H1 (cell line): ENCODE measurements around the gene LPIN2. TPM values are rescaled to one million over a fixed set of nuclear protein-coding genes. Genes with fewer than 3 reads are reported as not detected.

Experiments
- CTCF ChIA-PET: fragments of 300-600 bp; sonication (Branson Sonifier 250); formaldehyde crosslinking; loops from one replicate; lab custom pipeline; 2021; ENCODE audit not compliant: partially characterized antibody; lab: Charles Lee
- POLR2A ChIA-PET: fragments of 300-600 bp; sonication (Branson Sonifier 250); formaldehyde crosslinking; loops from one replicate; lab custom pipeline; 2021; ENCODE audit warnings: inconsistent platforms; ENCODE audit not compliant: partially characterized antibody; lab: Charles Lee
- DNase-seq, 2 experiments: peaks; one replicate each; pipeline versions ENCODE4 v3.0.0 to v3.0.0-alpha.2; 2010 to 2022; ENCODE audit warnings: low spot score in 2 of 2, low read depth in 1 of 2, mixed read lengths in 1 of 2
- FAIRE-seq: peaks from 2 replicates; lab custom pipeline; 2011; peaks lifted over from hg19 to GRCh38; lab: Jason Lieb, UNC
- H2AFZ ChIP-seq: 2 replicates; pipeline ENCODE4 v1.8.1; 2012; ENCODE audit warnings: low read length, inconsistent platforms
- H2AK5ac ChIP-seq: 2 replicates; pipeline ENCODE4 v1.6.1; 2013; ENCODE audit warnings: low read depth, low read length
- H2BK120ac ChIP-seq: replicated peaks from 2 replicates; pipeline ENCODE3; 2013; ENCODE audit warnings: low read depth, low read length, inconsistent platforms
- H2BK12ac ChIP-seq: 2 replicates; pipeline ENCODE4 v1.6.1; 2013; ENCODE audit warnings: low read depth, low read length
- H2BK15ac ChIP-seq: 2 replicates; pipeline ENCODE4 v1.6.1; 2013; ENCODE audit warnings: low read length
- H2BK20ac ChIP-seq: 2 replicates; pipeline ENCODE4 v1.6.1; 2013; ENCODE audit warnings: low read length
- H2BK5ac ChIP-seq: 2 replicates; pipeline ENCODE4 v1.6.1; 2013; ENCODE audit warnings: low read depth, low read length
- H3K14ac ChIP-seq: 2 replicates; pipeline ENCODE4 v1.6.1; 2013; ENCODE audit warnings: inconsistent platforms; ENCODE audit not compliant: insufficient read length
- H3K18ac ChIP-seq: 2 replicates; pipeline ENCODE4 v1.6.1; 2013; ENCODE audit warnings: low read length; ENCODE audit errors: extremely low read depth
- H3K23ac ChIP-seq: 2 replicates; pipeline ENCODE4 v1.6.1; 2013; ENCODE audit warnings: inconsistent platforms; ENCODE audit not compliant: insufficient read length
- H3K23me2 ChIP-seq: 2 replicates; pipeline ENCODE4 v1.6.1; 2013; ENCODE audit warnings: low read depth, low read length
- H3K27ac ChIP-seq: 2 replicates; pipeline ENCODE4 v1.6.1; 2011; ENCODE audit warnings: low read depth, low read length, inconsistent platforms
- H3K27me3 ChIP-seq, 4 experiments: replicated peaks in 1 of 4; 1 replicate in 1 of 4; 2 replicates in 3 of 4; pipeline versions ENCODE4 v1.6.1 to v1.8.1; 2011 to 2013; ENCODE audit warnings: low read length in 3 of 4, mild to moderate bottlenecking in 3 of 4, inconsistent platforms in 2 of 4, mixed read lengths in 2 of 4, moderate library complexity in 1 of 4; ENCODE audit not compliant: control insufficient read depth in 3 of 4, insufficient read depth in 3 of 4; ENCODE audit errors: extremely low read depth in 1 of 4
- H3K36me3 ChIP-seq, 4 experiments: 2 replicates each; pipeline versions ENCODE4 v1.6.1 to v1.8.1; 2011 to 2013; ENCODE audit warnings: mild to moderate bottlenecking in 4 of 4, low read length in 3 of 4, moderate library complexity in 2 of 4, control low read depth in 1 of 4, inconsistent platforms in 1 of 4; ENCODE audit not compliant: insufficient read depth in 4 of 4, control insufficient read depth in 2 of 4
- H3K4ac ChIP-seq: replicated peaks from 2 replicates; pipeline ENCODE3; 2013; ENCODE audit warnings: low read length, low read depth, mixed read lengths, inconsistent platforms; ENCODE audit not compliant: insufficient read length
- H3K4me1 ChIP-seq, 4 experiments: replicated peaks in 1 of 4; 1 replicate in 1 of 4; 2 replicates in 3 of 4; pipeline versions ENCODE4 v1.6.1 to v1.8.1; 2011 to 2013; ENCODE audit warnings: low read length in 3 of 4, inconsistent platforms in 2 of 4, mixed read lengths in 1 of 4; ENCODE audit not compliant: insufficient read depth in 4 of 4, control insufficient read depth in 3 of 4
- H3K4me2 ChIP-seq, 2 experiments: 2 replicates each; pipeline versions ENCODE4 v1.6.1 to v1.8.1; 2011 to 2013; ENCODE audit warnings: low read depth in 2 of 2, low read length in 2 of 2, control low read depth in 1 of 2, inconsistent platforms in 1 of 2, mild to moderate bottlenecking in 1 of 2; ENCODE audit not compliant: insufficient read depth in 1 of 2
- H3K4me3 ChIP-seq, 4 experiments: fragments of 200-600, 300-600 bp in 1 of 4; sonication (generic), shearing (Covaris generic), sonication (Bioruptor Twin) in 1 of 4; 2 replicates each; pipeline versions ENCODE4 v1.5.1 to v1.8.1; 2011 to 2016; ENCODE audit warnings: low read length in 4 of 4, low read depth in 3 of 4, control low read depth in 2 of 4, inconsistent platforms in 2 of 4, mild to moderate bottlenecking in 2 of 4, mixed read lengths in 1 of 4, moderate library complexity in 1 of 4; ENCODE audit not compliant: insufficient read depth in 2 of 4; ENCODE audit errors: extremely low read depth in 1 of 4
- H3K56ac ChIP-seq: replicated peaks from 2 replicates; pipeline ENCODE3; 2013; ENCODE audit warnings: low read depth, mild to moderate bottlenecking, mixed read lengths, low read length, inconsistent platforms; ENCODE audit not compliant: insufficient read length
- H3K79me1 ChIP-seq: 2 replicates; pipeline ENCODE4 v1.6.1; 2013; ENCODE audit warnings: low read depth, low read length, control low read depth
- H3K79me2 ChIP-seq, 2 experiments: 2 replicates each; pipeline versions ENCODE4 v1.6.1 to v1.8.1; 2012 to 2013; ENCODE audit warnings: low read length in 2 of 2, mild to moderate bottlenecking in 2 of 2, inconsistent platforms in 1 of 2; ENCODE audit not compliant: insufficient read depth in 2 of 2, control insufficient read depth in 1 of 2
- H3K9ac ChIP-seq, 4 experiments: replicated peaks in 1 of 4; 1 replicate in 1 of 4; 2 replicates in 3 of 4; pipeline versions ENCODE4 v1.6.1 to v1.8.1; 2011 to 2013; ENCODE audit warnings: low read depth in 3 of 4, low read length in 3 of 4, control low read depth in 2 of 4, mild to moderate bottlenecking in 2 of 4, moderate library complexity in 2 of 4, inconsistent platforms in 1 of 4; ENCODE audit errors: extremely low read depth in 1 of 4
- H3K9me3 ChIP-seq, 2 experiments: 2 replicates each; pipeline versions ENCODE4 v1.6.1 to v1.8.1; 2012 to 2013; ENCODE audit warnings: mild to moderate bottlenecking in 2 of 2, moderate library complexity in 2 of 2, control low read depth in 1 of 2, inconsistent platforms in 1 of 2, low read depth in 1 of 2, low read length in 1 of 2, mixed read lengths in 1 of 2; ENCODE audit not compliant: insufficient read depth in 2 of 2
- H4K20me1 ChIP-seq, 2 experiments: replicated peaks in 1 of 2; 2 replicates each; pipeline versions ENCODE3 to v1.8.1; 2011 to 2013; ENCODE audit warnings: inconsistent platforms in 2 of 2, low read length in 2 of 2, mild to moderate bottlenecking in 1 of 2; ENCODE audit not compliant: insufficient read depth in 2 of 2, control insufficient read depth in 1 of 2
- H4K5ac ChIP-seq: 2 replicates; pipeline ENCODE4 v1.6.1; 2013; ENCODE audit warnings: low read length, low read depth, mixed read lengths, inconsistent platforms; ENCODE audit not compliant: insufficient read length
- H4K8ac ChIP-seq: 2 replicates; pipeline ENCODE4 v1.8.0; 2013; ENCODE audit warnings: mild to moderate bottlenecking, moderate library complexity, low read length, inconsistent platforms; ENCODE audit not compliant: insufficient read depth; ENCODE audit errors: extremely low read depth
- H4K91ac ChIP-seq: replicated peaks from 2 replicates; pipeline ENCODE3; 2013; ENCODE audit warnings: low read length, mixed read lengths, inconsistent platforms; ENCODE audit not compliant: insufficient read length
- BCL11A ChIP-seq, 2 experiments: IDR thresholded peaks; one replicate each; pipeline ENCODE4 v1.6.1; 2011; ENCODE audit warnings: low read depth in 2 of 2, low read length in 2 of 2, mild to moderate bottlenecking in 2 of 2
- CHD2 ChIP-seq: IDR thresholded peaks from 2 replicates; pipeline ENCODE4 v1.6.1; 2012; ENCODE audit warnings: low read length, improper control_type of control experiment
- CREB1 ChIP-seq: IDR thresholded peaks from 2 replicates; pipeline ENCODE4 v1.6.1; 2012; ENCODE audit warnings: inconsistent platforms
- EGR1 ChIP-seq: IDR thresholded peaks from 2 replicates; pipeline ENCODE4 v1.6.1; 2011; ENCODE audit warnings: low read depth, low read length, borderline replicate concordance
- JUN ChIP-seq: IDR thresholded peaks from 2 replicates; pipeline ENCODE4 v1.6.1; 2011; ENCODE audit warnings: low read depth, mild to moderate bottlenecking, improper control_type of control experiment, low read length
- SIN3A ChIP-seq, 2 experiments: IDR thresholded peaks in 1 of 2; conservative IDR thresholded peaks in 1 of 2; 2 replicates each; pipeline ENCODE4 v1.6.1; 2011 to 2012; ENCODE audit warnings: low read length in 2 of 2, improper control_type of control experiment in 1 of 2, low read depth in 1 of 2, mild to moderate bottlenecking in 1 of 2
- SIRT6 ChIP-seq: IDR thresholded peaks from one replicate; pipeline ENCODE4 v1.7.1; 2012; ENCODE audit warnings: low read length, inconsistent platforms
- SUZ12 ChIP-seq: fragments of 200-600 bp; sonication (generic); IDR thresholded peaks from 2 replicates; pipeline ENCODE4 v1.6.1; 2012; ENCODE audit warnings: mild to moderate bottlenecking, inconsistent platforms, low read length, moderate library complexity, mixed read lengths
- TAF1 ChIP-seq: IDR thresholded peaks from 2 replicates; pipeline ENCODE4 v1.6.1; 2011; ENCODE audit warnings: mild to moderate bottlenecking, low read depth, low read length
- TCF12 ChIP-seq: IDR thresholded peaks from 2 replicates; pipeline ENCODE4 v1.6.1; 2011; ENCODE audit warnings: low read depth, mild to moderate bottlenecking, low read length
- WGBS, 2 experiments: shearing (Covaris generic) in 1 of 2; methylation state at CpG; one replicate each; pipeline versions ENCODE4 v1.1.6 to v1.1.7; 2013 to 2015; ENCODE audit warnings: low lambda C conversion rate in 2 of 2, mixed read lengths in 2 of 2, inconsistent platforms in 1 of 2, low coverage in 1 of 2, missing lambda C conversion rate in 1 of 2; ENCODE audit not compliant: insufficient replicate concordance in 2 of 2, insufficient coverage in 1 of 2, insufficient read length in 1 of 2; ENCODE audit errors: extremely low coverage in 1 of 2, missing lambda C conversion rate in 1 of 2; 5-methylcytosine and 5-hydroxymethylcytosine counted together
- polyA plus RNA-seq, 7 experiments: library from polyadenylated mRNA; depleted of rRNA in 3 of 7; stranded (reverse) in 5 of 7; unstranded in 2 of 7; fragments of >200 nt in 5 of 7; fragments of 200-250 nt in 2 of 7; gene quantifications; 1 replicate in 5 of 7; 2 replicates in 1 of 7; 4 replicates in 1 of 7; pipeline versions ENCODE4 v1.2.1 to v1.2.3, GENCODE V29; 2011 to 2013; ENCODE audit warnings: missing spikeins in 2 of 7, mixed read lengths in 2 of 7
- total RNA-seq: library from RNA; stranded (reverse); fragmentation: NEBNext Ultra II Directional; extraction: Animal tissue kit (Norgen Biotek cat#: 25700); gene quantifications from 2 replicates; pipeline ENCODE4 v1.2.1, GENCODE V29; 2021
- TF ChIP-seq, protein P1 (sequence below): IDR thresholded peaks from 2 replicates; pipeline ENCODE4 v1.6.1; 2011; ENCODE audit warnings: low read length, improper control_type of control experiment

Gene LPIN2
- total and polyA plus RNA-seq, 2 of the 8 experiments (the other 6 are each of a cell fraction or from before 2014, with no cell fraction given): 7.4 to 14.2 TPM

DNA sequence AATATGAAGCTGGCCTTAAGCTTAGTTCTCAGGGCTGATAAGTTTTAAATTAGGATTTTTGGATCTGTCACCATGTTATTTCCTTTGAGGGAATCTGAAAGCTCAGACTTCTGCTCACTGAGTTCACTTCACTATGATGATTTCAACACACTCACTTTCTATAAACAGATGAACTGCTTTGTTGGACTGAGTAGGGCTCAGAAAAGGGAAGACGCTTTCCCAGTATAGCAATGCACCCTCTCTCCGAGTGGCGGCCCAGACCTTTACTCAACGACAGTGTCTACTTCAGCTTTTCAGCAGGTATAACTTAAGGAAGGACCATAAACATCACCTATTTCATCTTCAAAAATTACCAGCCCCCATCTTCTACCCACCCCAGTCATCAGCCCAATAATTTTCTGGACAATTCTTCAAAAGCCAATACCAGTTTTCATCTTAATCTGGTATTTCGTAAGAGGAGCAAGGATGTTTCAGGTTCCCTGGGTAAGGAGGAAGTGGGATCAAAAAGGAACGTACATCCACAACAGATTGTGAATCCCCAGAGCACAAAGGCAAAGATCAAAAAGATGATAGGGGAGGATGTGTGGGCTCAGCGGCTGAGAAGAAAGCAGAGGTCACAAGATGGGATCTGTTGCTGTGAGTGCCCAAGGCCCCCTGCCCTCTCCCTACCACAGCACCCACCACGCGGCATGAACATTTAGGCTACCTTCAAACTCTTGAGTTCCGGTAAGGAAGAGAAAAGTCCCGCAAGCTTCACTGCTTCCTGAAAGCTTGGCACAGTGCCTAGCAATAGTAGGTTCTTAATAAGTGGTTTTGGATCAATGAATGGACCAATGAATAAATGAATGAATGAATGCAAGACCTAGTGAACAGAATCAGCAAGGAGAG lies 41.9 kb downstream of the LPIN2 start:
- Histone ChIP-seq H3K9me3 (no peaks in the 10 kb centered on the region), H3K4me1 (peaks cover 0 to 6% (median 4%) of the 10 kb centered on the region in 4 experiments; a peak in 5 of 7 replicates), H2BK12ac (no peak overlapping the region), H3K79me1 (no peaks in the 10 kb centered on the region; the same call in 1 of the 2 replicates), H3K27me3 (no peaks in the 10 kb centered on the region), H3K14ac (no peak overlapping the region), H3K79me2 (peaks cover 0 to 42% of the 10 kb centered on the region in 2 experiments; a peak in 2 of 4 replicates), H2AFZ (no peak overlapping the region), H2BK20ac (no peak overlapping the region), H3K23me2 (no peaks in the 10 kb centered on the region), H3K27ac (no peak overlapping the region), H4K91ac (no peak overlapping the region), H3K4ac (no peak overlapping the region), H3K18ac (no peak overlapping the region), H2BK5ac (0 out of 2 replicates have a peak overlapping the region, but pooled peaks have one; percentile 32), H4K5ac (no peak overlapping the region), H2BK120ac (no peak overlapping the region), H4K20me1 (no peaks in the 10 kb centered on the region), H4K8ac (no peak overlapping the region), H2BK15ac (no peak overlapping the region), H3K9ac (no peak overlapping the region; a peak in 1 of 7 replicates), H3K36me3 (no peaks in the 10 kb centered on the region; a peak in 1 of 8 replicates), H3K4me3 (no peak overlapping the region), H3K23ac (no peak overlapping the region), H3K56ac (no peak overlapping the region), H2AK5ac (no peak overlapping the region), H3K4me2 (no peak overlapping the region)
- WGBS, 2 experiments: 89% methylated on average over 11 of the region's 11 CpGs; no CpG with 5 or more reads in 1 of the 2 experiments
- CTCF ChIA-PET: interaction anchor here (0.9 to 1.0 kb wide), 3 partner anchors 16 to 92 kb away, joined by 3 to 4 read pairs (median 4); no protein-coding TSS in a partner anchor
- no peak for DNase-seq
- POLR2A ChIA-PET: interaction anchor here (0.6 kb wide), 1 partner anchor 13 kb away, joined by 3 read pairs; no protein-coding TSS in a partner anchor
- no peak for FAIRE-seq
- TF ChIP-seq SUZ12: no peak
- no peak for TF ChIP-seq SIRT6
- TF ChIP-seq TAF1: no peak
- TF ChIP-seq SIN3A (conservative IDR thresholded peaks at IDR 0.05 in 1 of 2, IDR thresholded peaks at IDR 0.05 in 1 of 2; ENCODE audit: low read depth in 1 of 2, low read length in 2 of 2): no peak
- TF ChIP-seq TCF12: no peak
- TF ChIP-seq BCL11A (IDR thresholded peaks at IDR 0.05; ENCODE audit: low read depth in 2 of 2, low read length in 2 of 2): no peak
- no peak for TF ChIP-seq CHD2
- no peak for TF ChIP-seq JUN
- TF ChIP-seq CREB1: no peak
- TF ChIP-seq, protein P1, sequence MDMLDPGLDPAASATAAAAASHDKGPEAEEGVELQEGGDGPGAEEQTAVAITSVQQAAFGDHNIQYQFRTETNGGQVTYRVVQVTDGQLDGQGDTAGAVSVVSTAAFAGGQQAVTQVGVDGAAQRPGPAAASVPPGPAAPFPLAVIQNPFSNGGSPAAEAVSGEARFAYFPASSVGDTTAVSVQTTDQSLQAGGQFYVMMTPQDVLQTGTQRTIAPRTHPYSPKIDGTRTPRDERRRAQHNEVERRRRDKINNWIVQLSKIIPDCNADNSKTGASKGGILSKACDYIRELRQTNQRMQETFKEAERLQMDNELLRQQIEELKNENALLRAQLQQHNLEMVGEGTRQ: no peak
- TF ChIP-seq EGR1: no peak
